Cerebellar cortex (tissue), 1 donor: ENCODE data around the gene CCDC28A.
A peak's percentile ranks its signal among the peaks of the same experiment; 100 is the strongest.
"Not testable (repeated sequence)": the region's sequence is repeated elsewhere in the genome, so short reads cannot be mapped to it uniquely, and the experiment has no call there.

Source experiments
- DNase-seq: peaks from one replicate; pipeline ENCODE4 v3.0.0-alpha.2; 2015; ENCODE audit warnings: low spot score

The CCDC28A gene

DNA sequence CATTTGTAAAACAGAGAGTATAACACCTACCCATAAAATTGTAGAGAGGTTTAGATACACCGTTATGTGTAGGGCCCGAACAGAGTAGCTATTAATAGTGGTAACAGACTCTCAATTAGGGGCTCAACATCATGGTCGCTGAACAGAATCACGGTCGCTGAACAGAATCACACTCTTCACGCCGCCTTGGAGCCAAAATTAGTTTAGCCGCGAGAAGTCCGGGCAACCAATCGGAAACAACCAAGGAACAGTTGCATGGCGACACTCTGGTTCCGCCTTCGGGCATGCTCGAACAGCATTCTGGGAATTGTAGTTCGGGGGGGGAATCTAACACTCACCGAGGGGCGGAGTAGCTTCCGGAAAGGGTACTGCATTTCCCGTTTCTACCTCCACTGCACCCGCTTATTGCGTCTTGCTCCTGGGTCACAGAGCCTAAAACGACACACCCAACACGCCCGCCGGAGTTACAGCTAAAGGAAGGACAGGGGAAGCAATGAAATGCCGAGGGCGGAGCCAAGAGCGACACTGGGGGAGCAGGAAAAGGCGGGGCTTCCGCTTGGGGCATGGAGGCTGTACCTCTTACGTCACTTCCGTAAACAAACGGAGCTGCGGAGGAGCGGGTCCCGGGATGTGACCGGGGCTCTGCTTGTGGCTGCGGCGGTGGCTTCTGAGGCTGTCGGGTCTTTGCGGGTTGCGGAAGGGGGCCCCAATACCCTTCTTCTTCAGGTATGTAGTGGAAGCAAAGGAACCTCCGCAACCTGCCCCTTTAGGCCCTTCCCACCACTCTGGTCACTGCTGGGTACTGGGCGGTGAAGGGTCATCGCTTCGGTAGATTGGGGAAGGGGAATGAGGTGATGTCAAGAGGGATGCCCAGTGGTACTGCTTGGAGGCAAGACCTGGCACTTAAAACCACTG is at the start of gene CCDC28A:
TSS of gene CCDC28A (plus strand) at position 593 of the 915 bp plus-strand sequence. CDS start 2,352 bp downstream, outside the sequence.
- peak; percentile 98 for DNase-seq

DNA sequence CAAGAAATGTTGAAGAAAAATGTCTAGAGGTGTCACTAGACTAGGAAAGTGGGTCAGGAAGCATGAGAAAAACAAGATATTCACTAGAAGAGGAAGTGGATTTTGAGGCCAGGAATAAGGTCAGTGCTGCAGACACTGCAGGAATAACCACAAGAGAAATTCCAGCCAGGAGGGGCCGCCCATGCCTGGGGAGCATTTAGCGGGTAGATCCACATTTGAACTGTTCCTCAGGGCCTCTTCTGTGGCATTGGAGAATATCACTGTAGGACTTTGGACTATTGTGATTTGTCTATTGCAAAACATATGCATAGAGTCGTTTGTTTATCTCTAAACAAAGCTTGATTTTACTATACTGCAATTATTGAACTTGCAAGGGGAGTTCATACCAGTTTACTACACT is 49.6 kb upstream of the CCDC28A start:
- no peak for DNase-seq

DNA sequence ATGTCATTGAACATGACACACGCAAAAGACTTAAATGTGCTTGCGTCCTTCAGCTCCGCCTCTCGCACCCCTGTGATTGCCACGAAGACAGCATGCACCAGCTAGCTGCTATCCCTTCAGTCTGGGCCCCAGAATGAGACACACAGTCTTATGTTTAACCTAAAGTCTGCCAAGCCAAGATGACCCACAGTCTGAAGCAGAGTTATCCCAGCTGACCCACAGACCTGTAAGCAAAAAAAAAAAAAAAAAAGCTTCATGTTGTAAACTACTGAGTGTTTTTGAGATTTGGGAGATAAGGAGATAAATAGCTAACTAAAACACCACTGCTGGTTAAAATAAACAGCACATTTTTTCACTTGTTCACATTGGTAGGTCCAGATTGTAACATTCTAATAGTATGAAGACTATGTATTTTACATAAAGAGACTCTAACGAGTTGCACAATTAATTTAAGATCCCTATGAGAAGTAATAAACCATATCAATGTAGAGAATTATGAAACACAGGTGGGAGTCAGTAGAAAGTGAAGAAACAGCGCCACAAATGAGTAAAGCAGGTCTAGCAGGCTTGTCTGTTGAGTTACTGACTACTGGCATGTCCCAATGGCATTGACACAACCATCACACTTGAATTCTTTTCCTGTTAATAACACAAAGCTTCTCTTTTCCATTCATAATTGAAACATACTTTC is 47.4 kb upstream of the CCDC28A start:
- DNase-seq = no peak

DNA sequence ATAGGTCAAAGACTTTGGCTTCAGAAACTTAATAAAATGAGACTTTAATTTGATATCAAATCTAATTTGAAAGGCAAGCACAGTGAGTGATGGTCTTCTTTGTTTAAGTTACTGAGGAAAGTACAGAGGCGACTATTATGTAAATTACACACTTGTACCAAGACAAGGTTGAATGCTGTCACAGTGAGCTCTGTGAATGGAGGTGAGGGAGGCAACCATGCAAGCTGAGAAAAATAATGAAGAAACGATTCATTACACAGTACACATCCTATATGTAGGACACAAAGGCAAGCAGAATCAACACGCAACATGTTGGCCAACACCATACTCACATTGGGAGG is 46.8 kb upstream of the CCDC28A start:
- DNase-seq = no peak

DNA sequence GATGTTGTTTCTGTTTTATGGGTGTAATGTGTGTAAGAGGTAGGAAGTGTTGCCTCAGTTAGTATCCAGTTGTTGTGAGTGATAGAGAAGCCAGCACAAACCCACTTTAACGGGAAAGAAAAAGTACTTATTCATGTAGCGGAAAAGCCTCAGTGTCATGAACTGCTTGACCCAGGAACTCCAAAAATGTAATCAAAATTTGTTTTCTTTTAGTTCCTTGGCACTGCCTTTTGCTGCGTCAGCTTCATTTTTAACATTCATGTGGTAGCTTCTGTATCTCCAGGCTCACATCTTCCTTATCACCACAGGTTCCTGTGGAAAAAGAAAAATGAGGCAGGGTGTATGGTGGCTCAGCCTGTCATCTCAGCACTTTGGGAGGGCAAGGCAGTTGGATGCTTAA is 46.4 kb upstream of the CCDC28A start:
- DNase-seq = no peak

DNA sequence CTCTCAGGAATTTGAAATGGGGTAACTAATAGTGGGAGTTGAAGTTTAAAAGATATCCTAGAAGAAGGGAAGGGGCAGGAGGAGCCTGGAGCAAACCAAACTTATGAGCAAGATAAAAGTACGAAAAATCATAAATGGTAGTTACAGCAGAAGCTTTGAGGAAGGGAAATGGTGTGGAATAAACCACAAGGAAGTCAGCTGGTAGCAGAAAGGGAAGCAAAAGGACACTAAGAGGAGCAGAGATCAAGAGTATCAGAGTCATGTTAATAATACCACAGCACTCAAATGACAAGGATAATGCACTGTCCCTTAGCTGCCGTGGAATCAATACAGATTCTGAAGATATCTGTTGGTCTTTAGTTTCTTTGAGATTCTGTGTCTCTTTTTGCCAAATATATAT is 44.9 kb upstream of the CCDC28A start:
- no peak for DNase-seq

DNA sequence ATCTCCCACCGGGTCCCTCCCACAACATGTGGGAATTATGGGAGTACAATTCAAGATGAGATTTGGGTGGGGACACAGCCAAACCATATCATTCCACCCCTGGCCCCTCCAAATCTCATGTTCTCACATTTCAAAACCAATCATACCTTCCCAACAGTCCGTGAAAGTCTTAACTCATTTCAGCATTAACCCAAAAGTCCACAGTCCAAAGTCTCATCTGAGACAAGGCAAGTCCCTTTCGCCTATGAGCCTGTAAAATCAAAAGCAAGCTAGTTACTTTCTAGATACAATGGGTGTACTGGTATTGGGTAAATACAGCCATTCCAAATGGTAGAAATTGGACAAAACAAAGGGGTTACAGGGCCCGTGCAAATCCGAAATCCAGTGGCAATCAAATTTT is 43.5 kb upstream of the CCDC28A start:
- not testable (repeated sequence) for DNase-seq

DNA sequence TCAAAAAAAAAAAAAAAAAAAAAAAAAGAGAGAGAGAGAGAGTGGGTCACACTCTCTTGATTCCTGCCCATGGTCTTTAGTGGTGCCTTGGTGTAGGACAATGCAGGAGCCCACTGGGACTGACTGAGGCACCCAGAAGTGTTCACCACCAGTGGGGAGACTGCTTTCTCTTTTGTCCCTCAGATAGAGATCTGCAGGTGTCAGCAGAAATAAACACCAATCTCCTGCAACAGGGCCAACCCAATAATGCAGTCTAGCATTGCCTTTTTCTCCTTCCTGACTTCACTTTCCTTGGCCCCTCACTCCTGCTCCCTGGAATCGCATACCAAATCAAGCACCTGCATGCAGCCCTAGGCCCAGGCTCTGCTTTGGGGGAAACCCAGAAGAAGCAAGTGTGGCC is 39.0 kb upstream of the CCDC28A start:
- no peak for DNase-seq

DNA sequence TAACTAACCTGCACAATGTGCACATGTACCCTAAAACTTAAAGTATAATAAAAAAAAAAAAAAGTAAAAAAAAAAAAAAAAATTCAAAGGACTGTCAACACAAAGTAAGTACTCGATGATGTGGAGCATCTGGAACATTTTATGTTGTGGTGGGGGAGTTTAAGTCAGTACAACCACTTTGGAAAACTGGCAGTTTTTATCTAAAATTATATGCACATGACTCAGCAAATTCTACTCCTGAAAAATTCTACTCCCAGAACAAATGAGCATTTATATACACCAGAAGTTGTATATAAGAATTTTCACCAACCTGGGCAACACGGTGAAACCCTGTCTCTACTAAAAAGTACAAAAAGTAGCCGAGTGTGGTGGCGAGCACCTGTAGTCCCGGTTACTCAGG is 36.9 kb upstream of the CCDC28A start:
- DNase-seq = no peak

DNA sequence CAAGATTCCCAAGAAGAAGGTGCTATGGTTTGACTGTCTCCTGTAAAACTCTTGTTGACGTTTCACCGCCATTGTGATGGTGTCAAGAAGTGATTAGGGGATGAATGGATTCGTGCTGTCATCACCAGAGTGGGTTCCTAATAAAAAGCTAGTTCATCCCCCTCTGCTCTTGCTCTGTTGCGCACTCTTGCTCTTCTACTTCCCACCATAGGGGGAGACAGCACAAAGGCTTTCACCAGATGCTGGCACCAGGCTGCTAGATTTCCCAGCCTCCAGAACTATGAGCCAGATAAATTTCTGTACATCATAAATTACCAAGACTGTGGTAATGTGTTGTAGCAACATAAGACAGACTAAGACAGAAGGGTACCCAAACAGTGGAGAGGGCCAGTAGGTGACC is 21.6 kb upstream of the CCDC28A start:
- no peak for DNase-seq

DNA sequence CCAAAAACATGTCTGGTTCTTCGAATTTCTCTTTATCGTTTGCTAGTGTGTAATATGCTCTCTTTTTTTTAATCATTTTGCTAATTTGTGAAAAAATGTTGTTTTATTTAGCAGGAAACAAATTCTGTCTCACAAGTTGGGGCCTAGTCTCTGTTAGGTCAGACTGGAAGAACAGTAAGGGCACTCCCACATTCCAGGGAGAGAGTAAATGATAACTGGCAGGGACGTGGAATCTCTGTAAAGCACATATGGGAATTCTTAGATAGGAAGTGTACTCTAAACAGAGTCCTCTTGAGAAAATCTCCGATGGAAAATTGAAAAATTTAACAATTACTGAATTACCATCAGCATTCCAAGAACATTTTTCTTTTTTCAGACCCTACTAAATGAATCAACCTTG is 16.4 kb upstream of the CCDC28A start:
- DNase-seq = no peak

DNA sequence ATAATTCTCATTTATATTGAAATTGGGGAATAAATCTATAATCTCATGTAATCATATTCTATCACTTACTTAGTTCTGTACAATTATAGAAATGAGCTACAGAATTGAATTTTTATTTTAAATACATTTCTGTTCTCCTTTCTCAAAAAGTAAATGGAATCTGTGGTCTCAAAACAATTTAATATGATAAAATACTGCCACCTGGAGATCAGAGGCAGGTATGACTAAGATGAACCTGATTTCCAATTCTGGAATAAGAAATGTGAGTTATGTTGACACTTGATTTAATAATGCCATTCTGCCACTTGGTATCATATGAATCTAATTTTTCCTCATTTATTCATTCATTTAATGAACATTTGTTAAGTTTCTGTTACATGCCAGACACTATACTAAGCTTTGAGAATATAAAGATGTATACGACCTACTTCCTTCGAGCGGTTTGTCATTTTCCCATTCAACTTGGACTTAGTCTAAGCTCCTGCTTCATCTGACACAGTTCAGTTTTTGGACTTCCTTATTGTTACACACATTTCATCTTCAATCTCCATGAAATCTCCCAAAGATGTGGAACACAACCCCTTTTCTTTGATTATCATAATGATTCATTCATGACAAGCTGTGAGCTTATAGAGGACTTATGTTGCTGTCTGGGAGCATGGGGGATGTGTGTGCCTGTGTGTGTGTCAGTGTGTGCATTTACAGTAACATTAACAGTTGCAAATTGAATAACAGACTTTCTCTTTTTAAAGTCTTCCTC is 7.5 kb upstream of the CCDC28A start:
- DNase-seq = peak; percentile 60

DNA sequence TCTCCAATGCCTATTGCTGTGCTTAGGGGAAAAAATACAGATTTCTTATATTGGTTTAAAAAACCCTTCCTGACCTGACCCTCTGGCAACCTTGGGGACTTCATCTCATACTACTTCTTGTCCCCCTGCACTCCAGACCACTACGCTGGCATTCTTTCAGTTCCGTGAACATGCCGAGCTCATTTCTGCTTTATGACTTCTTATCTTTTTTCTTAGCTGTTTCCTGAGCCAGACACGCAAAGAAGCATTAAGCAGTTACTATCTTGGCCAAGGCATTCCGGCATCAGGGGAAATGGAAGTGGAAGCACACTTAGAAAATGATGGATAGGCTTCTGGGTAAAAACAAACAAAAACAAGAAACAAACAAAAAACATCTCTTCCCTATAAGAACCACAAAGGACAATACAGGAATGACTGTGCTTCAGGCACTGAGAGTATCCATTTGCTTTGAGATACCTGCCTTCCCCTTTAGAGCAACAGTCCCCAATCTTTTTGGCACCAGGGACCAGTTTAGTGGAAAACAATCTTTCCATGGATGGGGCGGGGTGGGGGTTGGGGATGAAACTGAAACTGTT is 4.4 kb upstream of the CCDC28A start:
- no peak for DNase-seq

DNA sequence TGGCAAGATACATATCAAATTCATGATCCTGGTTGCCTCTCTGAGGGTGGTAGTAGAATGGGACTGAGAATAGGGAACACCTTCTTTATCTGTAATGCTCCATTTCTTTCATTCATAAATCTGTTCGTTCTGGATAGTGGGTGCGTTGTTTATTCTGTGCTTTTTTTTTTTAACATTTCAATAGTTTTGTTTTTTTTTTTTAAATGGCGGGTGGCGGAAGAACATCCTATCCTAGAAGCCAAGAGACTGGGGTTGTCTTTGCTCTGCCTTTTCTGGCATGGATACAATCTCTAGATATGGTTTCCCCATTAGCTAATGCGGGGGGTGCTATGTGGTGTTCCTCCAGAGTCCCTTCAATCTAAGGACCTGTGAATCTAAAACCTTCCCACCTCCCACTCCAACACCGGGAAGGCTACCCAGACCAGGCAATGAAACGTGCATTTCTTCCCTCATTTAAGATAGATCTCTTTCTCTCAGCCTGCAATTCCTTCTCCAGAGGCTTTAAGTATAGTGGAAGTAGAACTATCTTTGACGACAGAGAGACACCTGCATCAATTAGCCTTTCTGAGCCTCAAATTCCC is 883 bp upstream of the CCDC28A start:
- DNase-seq = no peak

DNA sequence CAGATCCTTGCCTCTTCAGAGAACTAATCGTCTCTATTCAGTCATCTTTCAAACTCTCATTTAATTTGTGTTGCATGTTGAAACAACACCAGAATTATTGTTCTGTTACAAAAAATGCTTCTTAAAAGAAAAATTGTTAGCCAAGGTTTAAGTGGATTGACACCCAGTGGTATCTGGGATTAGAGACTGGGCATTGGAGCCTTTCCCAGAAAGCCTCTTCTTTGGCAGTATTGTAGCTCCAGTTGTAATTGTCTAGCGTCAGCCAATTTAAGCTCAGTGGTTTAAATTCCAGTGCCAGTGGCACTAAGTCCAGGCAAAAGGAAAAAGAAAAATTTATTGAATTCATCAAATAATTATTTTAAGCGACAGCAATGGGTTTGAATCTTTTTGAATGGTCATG is 801 bp downstream of the CCDC28A start:
- DNase-seq = peak; percentile 54

DNA sequence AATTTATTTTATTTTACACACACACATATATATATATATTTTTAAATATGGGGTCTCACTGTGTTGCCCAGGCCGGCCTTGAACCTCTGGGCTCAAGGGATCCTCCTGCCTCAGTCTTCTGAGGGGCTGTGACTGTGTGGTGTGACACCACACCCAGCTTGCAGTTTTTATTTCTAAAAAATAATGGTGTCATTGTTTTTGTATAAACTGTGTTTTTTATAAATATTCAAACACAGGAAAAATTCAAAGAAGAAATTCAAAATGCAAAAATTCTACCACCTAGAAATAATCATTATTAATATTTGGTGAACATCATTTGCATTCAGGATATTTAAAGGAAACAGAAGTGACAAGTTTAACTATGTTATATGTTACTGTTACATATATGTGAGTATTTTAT is 3.1 kb downstream of the CCDC28A start:
- no peak for DNase-seq

DNA sequence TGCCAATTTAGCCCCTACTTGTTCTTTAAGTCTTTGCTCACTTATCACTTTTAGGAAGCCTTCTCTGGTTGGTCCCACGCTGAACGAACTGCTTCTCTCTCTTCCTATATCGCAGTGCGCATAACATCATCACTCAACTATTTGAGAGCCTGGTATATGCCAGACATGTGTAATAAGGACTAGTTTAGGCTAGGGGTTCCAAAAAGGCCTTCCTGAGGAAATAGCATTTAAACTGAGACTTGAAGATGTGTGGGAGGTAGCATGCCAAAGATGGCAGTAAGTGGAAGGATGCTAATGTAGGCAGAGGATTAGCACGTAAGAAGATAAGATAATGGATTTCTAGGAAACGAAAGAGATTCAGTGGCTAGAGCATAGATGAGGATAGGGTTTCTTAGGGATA is 4.8 kb downstream of the CCDC28A start:
- DNase-seq = no peak

DNA sequence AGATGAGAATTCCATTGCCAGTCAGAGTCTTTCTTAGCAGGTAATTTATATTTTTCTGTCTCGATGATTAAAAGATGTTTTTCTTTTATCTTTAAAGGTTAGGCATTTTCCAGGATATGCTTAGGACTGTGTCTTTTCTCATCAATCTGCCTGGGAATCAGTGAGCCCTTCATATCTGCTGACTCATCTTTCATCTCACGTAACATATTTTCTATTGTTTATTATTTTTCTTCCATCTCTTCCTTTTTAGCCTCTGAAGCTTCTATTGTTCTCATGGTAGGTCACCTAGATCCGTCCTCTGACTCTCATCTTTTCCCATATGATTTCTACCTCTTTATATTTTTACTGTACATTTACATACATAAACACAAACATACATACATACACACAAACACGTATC is 8.7 kb downstream of the CCDC28A start:
- DNase-seq = no peak

DNA sequence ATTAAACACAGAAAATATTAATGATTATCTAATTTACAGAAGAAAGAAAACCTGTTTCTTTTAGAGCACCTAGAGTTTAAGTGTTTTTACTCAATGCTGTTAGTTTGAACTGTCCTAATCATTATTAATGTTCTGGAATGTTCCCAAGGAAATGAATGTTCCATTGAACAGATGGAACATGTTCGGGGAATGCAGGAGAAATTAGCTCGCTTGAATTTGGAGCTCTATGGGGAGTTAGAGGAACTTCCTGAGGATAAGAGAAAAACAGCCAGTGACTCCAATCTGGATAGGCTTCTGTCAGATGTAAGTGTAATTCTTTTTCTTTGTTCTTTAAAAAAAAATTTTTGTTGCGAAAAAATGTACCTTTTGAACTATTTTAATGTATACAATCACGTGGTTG is 11.5 kb downstream of the CCDC28A start:
- no peak for DNase-seq

DNA sequence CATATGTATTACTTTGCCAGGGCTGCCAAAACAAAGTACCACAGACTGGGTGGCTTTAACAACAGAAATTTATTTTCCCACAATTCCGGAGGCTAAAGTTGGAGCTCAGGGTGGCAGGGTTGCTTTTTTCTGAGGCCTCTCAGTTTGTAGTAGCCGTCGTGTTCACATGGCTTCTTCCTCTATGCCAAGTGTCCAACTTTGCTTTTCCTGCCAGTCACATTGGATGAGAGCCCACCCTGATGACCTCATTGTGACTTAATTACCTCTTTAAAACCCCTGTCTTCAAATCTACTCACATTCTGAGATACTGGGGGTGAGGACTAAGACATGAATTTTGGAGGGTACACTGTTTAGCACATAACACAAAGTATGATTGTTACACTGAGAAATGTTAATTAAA is 12.4 kb downstream of the CCDC28A start:
- peak; percentile 28 for DNase-seq

DNA sequence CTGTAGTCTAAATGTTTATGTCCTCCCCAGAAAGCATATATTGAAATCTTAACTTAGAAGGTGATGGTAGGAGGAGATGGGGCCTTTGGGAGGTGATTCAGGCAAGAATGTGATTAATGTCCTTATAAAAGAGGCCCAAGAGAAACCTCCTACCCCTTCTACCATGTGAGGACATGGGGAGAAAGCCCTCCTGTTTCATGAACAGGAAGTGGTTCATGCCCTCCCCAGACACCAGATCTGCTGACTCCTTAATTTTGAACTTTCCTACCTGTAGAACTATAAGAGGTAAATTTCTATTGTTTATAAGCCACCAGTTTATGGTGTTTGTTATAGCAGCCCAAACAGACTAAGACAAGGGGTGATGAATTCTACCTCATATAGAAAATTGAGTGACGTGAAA is 13.6 kb downstream of the CCDC28A start:
- no peak for DNase-seq
